Hepatocyte (in vitro differentiated cells): ENCODE results near the gene TSPYL1.

Experiments used
- EZH2 ChIP-seq: fragments of 200-600 bp; sonication (generic); IDR thresholded peaks from 2 replicates; pipeline ENCODE4 v1.6.1; 2016; ENCODE audit warnings: antibody characterized with exemption, mild to moderate bottlenecking, borderline replicate concordance
- EZH2phosphoT487 ChIP-seq: fragments of 200-600 bp; sonication (generic); IDR thresholded peaks from one replicate; pipeline ENCODE4 v1.6.1; 2018; ENCODE audit warnings: antibody characterized with exemption, mild to moderate bottlenecking, low read depth, moderate library complexity; ENCODE audit not compliant: unreplicated experiment, severe bottlenecking
- TF ChIP-seq, protein P1 (sequence below): fragments of 200-600 bp; sonication (generic); IDR thresholded peaks from 2 replicates; pipeline ENCODE4 v1.5.1; 2016; ENCODE audit warnings: antibody characterized with exemption, mild to moderate bottlenecking; ENCODE audit not compliant: poor library complexity

DNA sequence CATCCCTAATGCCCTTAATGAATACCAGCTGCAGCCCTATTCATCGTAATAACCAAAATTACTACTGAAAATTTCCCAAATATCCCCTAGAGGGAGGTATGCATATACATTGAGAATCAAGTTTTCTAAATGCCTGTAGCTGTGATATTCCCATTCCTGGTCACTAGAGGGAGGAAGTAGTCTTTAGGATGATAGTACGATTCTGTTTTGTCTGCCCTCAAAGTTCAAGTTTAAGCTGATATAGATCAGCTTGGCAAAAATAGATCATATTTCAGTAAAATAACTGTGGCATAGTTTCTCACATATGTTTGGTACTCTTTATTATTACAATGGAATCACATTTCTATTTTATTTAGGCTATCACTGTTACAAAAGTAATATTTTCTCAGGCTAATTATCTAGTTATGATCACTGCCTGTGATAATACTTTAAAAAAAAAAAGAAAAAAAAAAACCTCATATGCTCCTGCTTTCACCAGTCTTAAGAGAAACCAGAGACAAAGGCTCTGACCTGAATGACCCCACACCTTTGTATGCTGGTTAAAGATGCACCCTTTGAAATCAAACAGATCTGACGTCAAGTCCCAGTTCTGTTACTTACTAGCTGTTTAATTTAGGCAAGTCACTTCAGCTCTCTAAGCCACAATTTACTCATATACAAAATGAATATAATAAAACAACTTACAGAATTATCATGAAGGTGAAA is 11.0 kb downstream of the TSPYL1 start:
- TF ChIP-seq EZH2: no peak
- TF ChIP-seq, protein P1, sequence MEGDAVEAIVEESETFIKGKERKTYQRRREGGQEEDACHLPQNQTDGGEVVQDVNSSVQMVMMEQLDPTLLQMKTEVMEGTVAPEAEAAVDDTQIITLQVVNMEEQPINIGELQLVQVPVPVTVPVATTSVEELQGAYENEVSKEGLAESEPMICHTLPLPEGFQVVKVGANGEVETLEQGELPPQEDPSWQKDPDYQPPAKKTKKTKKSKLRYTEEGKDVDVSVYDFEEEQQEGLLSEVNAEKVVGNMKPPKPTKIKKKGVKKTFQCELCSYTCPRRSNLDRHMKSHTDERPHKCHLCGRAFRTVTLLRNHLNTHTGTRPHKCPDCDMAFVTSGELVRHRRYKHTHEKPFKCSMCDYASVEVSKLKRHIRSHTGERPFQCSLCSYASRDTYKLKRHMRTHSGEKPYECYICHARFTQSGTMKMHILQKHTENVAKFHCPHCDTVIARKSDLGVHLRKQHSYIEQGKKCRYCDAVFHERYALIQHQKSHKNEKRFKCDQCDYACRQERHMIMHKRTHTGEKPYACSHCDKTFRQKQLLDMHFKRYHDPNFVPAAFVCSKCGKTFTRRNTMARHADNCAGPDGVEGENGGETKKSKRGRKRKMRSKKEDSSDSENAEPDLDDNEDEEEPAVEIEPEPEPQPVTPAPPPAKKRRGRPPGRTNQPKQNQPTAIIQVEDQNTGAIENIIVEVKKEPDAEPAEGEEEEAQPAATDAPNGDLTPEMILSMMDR: peak; percentile 94
- TF ChIP-seq EZH2phosphoT487: no peak
